ENCODE measurements around the gene PLPP4. TPM values are rescaled to one million over a fixed set of nuclear protein-coding genes. Genes with fewer than 3 reads are reported as not detected.
A peak's percentile ranks its signal among the peaks of the same experiment; 100 is the strongest.

PLPP4 gene
- total RNA-seq, 1 experiment from 2014 or later: not detected

DNA sequence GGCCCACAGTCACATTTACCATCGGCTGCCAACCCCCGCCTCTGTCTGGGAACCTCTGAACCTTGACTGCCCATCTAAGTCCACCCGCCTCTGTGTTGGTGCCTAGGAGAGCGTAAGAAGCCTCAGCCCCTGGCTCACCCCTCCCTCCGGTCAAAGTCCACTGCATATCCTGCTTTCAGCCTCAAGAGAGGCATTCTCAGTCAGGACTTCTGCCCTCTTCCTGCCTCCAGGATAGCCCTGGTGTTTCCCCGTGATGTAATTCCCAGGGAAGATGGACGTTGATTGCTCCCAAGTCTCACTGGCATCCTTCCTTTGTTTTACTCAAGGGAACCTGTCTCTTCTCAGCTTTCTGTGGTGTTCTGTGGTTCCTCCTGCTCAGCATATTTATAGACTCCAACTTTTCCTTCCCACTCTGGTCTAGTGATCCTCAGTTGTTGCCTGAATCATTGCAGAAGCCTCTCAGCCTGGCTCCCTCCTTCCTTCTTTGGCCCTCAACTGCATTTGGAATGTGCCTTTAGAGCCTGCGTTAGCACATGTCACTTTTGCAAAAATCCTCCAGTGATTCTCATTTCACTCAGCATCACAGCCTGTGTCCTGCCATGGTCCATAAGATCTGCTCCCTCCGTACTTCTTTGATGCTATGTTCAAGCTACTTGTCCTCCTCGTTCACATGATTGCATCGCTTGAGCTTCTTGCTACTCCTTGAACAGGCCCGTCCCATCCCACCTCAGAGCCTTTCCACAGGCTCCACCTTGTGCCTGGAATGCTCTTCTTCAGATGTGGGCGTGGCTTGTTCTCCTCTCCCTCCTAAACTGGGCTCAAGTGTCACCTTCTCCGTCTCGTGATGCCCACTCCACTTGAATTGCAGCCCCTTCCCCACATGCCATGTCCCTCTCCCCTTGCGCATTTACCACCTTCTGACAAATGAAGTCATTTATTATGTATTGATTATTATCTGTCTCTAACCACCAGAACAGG is 124.2 kb downstream of the PLPP4 start:
- Histone ChIP-seq H3K27me3 (ENCODE audit: insufficient read depth, low read length) (no peaks in the 10 kb centered on the region), H3K56ac (ENCODE audit: insufficient read length, low read depth, low read length) (no peak overlapping the region), H2AFZ (ENCODE audit: low read length) (no peak overlapping the region), H3K79me1 (ENCODE audit: insufficient read depth, low read depth, low read length, poor library complexity, severe bottlenecking) (no peaks in the 10 kb centered on the region), H3K4me2 (ENCODE audit: insufficient read depth, insufficient read length, low read length) (no peak overlapping the region), H3K18ac (ENCODE audit: insufficient read length, low read depth, low read length) (no peak overlapping the region), H2BK12ac (ENCODE audit: insufficient read length, low read depth, low read length) (no peak overlapping the region), H3K4ac (ENCODE audit: low read depth, low read length) (no peak overlapping the region), H2BK120ac (ENCODE audit: low read depth, low read length, poor library complexity, severe bottlenecking) (no peak overlapping the region), H2BK15ac (ENCODE audit: low read depth, low read length) (no peak overlapping the region), H3T11ph (ENCODE audit: low read length) (no peak overlapping the region), H3K23me2 (ENCODE audit: insufficient read length, low read depth, low read length, poor library complexity, severe bottlenecking) (no peaks in the 10 kb centered on the region), H3K9me3 (ENCODE audit: control insufficient read depth, low read depth, low read length) (no peaks in the 10 kb centered on the region), H3K9ac (ENCODE audit: extremely low read depth, insufficient read length, low read length) (no peak overlapping the region), H4K8ac (replicated peaks; ENCODE audit: insufficient read length, low read depth, low read length) (peak overlapping the region; percentile 24), H3K4me1 (ENCODE audit: insufficient read depth, low read length) (no peaks in the 10 kb centered on the region; the same call in 1 of the 2 replicates), H3K23ac (ENCODE audit: insufficient read length, low read depth, low read length) (no peak overlapping the region), H3K79me2 (ENCODE audit: insufficient read depth, low read length) (no peaks in the 10 kb centered on the region), H2BK20ac (ENCODE audit: low read depth, low read length, poor library complexity, severe bottlenecking) (no peak overlapping the region), H2BK5ac (ENCODE audit: insufficient read length, low read length) (no peak overlapping the region), H3K27ac (ENCODE audit: insufficient read length, low read depth, low read length) (no peak overlapping the region), H4K5ac (ENCODE audit: insufficient read length, low read depth, low read length) (no peak overlapping the region), H4K20me1 (ENCODE audit: control insufficient read depth, insufficient read depth, insufficient read length) (no peaks in the 10 kb centered on the region), H4K91ac (ENCODE audit: insufficient read length, low read depth, low read length) (no peak overlapping the region), H2AK5ac (ENCODE audit: insufficient read length, low read length) (no peak overlapping the region), H3K14ac (ENCODE audit: insufficient read depth, low read length) (no peak overlapping the region)
- TF ChIP-seq, protein P1, sequence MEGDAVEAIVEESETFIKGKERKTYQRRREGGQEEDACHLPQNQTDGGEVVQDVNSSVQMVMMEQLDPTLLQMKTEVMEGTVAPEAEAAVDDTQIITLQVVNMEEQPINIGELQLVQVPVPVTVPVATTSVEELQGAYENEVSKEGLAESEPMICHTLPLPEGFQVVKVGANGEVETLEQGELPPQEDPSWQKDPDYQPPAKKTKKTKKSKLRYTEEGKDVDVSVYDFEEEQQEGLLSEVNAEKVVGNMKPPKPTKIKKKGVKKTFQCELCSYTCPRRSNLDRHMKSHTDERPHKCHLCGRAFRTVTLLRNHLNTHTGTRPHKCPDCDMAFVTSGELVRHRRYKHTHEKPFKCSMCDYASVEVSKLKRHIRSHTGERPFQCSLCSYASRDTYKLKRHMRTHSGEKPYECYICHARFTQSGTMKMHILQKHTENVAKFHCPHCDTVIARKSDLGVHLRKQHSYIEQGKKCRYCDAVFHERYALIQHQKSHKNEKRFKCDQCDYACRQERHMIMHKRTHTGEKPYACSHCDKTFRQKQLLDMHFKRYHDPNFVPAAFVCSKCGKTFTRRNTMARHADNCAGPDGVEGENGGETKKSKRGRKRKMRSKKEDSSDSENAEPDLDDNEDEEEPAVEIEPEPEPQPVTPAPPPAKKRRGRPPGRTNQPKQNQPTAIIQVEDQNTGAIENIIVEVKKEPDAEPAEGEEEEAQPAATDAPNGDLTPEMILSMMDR (conservative IDR thresholded peaks at IDR 0.05): peak; percentile 40; the same call in 2 of the 3 replicates
- Mint-ChIP-seq H3K27ac (no peak overlapping the region; a peak in 1 of 7 replicates), H3K9me3 (no peaks in the 10 kb centered on the region), H3K27me3 (ENCODE audit: low read depth) (peaks cover 3% of the 10 kb centered on the region), H3K4me3 (no peak overlapping the region), H3K4me1 (peaks cover 19 to 20% of the 10 kb centered on the region in 2 experiments), H3K36me3 (ENCODE audit: insufficient read depth in 1 of 3, low read depth in 3 of 3) (no peaks in the 10 kb centered on the region)
- WGBS (ENCODE audit: extremely low coverage, insufficient read length, low lambda C conversion rate): no CpG with 5 or more reads among the region's 16 CpGs
- DNase-seq: peak; percentile 69

All from H9 (cell line).